HG03175 (cell line): ENCODE measurements around the gene NFIX.
"Not testable (repeated sequence)": the region's sequence is repeated elsewhere in the genome, so short reads cannot be mapped to it uniquely, and the experiment has no call there.

Source experiments
- ATAC-seq: cut with Tn5 transposase; IDR thresholded peaks from one replicate; pipeline ENCODE4 v1.9.1; 2021; ENCODE audit warnings: mild to moderate bottlenecking, moderate library complexity; ENCODE audit not compliant: unreplicated experiment

Gene NFIX

DNA sequence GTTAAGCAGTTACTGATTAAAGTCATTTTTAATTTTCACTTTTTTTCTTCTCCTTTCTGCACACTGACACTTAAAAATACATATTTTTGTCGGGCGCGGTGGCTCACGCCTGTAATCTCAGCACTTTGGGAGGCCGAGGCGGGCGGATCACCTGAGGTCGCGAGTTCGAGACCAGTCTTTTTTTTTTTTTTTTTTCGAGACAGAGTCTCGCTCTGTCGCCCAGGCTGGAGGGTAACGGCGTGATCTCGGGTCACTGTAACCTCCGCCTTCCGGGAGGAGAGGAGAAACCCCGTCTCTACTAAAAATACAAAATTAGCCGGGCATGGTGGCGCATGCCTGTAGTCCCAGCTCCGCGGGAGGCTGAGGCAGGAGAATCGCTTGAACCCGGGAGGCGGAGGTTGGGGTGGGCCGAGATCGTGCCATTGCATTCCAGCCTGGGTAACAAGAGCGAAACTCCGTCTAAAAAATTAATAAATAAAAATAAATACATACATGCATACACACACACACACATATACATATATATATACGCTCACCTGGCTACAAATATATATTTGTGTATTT is 37.8 kb upstream of the NFIX start:
- not testable (repeated sequence) for ATAC-seq

DNA sequence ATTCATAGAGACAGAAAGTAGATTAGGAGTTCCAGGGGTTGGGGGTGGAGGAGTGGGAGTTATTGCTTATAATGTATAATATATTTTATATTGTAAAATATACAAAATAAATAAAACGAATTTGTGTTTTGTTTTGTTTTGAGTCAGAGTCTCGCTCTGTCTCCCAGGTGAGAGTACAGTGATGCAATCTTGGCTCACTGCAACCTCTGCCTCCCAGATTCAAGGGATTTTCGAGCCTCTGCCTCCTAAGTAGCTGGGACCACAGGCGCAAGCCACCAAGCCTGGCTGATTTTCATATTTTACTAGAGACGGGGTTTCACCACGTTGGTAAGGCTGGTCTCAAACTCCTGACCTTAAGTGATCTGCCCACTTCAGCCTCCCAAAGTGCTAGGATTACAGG is 35.8 kb upstream of the NFIX start:
- ATAC-seq: no peak

DNA sequence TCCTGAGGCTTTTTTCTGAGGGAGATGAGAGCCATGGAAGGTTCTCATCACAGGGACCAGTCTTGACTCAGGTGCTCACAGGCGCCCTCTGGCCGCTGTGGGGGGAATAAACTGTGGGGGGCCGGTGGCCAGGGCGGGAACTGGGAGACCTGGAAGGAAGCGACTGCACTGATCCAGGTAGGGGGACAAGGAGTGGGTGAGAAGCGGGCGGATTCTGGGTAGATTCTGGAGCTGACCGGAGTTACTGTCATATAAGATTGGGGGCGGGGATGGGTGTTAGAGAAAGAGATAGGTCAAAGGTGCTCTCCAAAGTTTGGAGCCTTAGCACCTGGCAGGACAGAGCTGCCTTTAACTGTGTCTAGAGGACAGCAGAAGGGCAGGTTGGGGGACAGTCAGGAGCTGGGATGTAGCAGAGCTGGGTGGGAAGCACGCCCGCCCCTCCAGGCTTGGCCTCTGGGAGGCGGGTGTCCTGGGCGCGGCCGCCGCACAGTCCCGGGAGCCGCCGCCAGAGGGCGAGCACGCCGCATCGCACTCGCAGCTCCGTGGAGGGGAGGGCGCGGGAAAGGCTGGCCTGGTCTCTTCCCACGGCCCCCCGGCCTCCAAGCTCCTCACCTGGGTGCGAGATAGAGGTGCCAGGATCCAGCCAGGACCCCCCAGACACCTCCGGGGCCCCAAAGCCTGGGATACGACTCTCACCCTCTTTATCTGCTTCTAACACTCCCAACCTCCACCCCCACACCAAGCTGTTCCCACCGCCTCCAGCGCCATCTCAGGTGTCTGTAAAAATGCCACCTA is 30.1 kb upstream of the NFIX start:
- ATAC-seq: peak; percentile 78

DNA sequence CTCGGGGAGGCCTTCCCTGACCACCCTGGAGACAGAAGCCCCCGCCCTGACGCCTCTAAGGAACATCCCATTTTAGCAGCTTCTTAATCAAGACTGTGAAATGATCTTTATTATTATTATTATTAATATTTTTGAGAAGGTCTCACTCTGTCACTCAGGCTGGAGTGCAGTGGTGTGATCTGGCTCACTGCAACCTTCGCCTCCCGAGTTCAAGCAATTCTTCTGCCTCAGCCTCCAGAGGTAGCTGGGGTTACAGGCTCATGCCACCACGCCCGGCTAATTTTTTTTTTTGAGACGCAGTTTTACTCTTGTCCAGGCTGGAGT is 29.5 kb upstream of the NFIX start:
- no peak for ATAC-seq

DNA sequence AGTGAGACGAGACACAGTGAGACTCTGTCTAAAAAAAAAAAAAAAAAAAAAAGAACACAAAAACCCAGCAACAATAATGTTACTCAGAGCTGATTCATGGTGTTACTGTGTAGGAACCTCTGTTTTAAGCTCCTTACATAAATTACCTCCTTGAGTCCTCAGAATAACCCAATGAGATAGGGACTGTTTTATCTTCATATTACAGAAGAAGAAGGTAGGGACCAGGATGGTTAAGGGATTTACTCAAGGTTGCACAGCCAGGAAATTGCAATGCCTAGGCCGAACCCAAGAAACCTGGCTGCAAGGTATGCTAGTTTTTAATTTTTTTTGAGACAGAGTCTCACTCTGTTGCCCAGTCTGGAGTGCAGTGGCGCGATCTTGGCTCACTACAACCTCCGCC is 27.4 kb upstream of the NFIX start:
- no peak for ATAC-seq

DNA sequence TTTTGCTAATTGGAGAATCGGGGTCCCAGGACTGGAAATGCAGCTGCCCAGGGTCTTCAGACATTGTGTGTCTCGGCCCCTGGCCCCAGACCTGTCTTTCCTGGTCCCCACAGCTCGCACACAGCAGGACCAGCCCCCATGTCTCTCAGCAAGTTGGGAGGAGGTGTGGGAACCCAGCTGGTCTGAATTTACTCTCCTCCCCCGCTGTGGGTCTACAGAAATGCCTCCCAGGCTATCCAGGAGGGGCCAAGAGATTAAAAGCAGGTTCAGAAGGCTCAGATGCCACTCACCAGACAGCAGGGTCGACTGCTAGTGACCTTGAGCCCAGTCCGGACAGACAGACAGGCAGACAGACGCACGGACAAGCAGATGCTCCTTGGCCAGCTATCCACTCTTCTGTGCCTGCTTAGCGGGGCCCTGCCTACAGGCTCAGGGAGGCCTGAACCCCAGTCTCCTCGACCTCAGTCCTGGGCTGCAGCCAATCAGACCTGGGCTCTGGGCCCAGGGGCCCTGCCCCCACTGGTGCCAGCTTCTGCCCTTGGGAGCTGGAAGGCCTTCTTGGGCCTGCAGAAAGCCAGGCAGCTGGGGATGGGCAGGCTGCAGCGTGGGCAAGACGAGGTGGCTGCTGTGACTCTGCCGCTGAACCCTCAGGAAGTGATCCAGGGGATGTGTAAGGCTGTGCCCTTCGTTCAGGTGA is 25.8 kb upstream of the NFIX start, which contains the start of gene DAND5:
TSS of gene DAND5 (plus strand) at position 285 of the 697 bp plus-strand sequence. CDS start at position 370, 85 bp downstream.
- no peak for ATAC-seq

DNA sequence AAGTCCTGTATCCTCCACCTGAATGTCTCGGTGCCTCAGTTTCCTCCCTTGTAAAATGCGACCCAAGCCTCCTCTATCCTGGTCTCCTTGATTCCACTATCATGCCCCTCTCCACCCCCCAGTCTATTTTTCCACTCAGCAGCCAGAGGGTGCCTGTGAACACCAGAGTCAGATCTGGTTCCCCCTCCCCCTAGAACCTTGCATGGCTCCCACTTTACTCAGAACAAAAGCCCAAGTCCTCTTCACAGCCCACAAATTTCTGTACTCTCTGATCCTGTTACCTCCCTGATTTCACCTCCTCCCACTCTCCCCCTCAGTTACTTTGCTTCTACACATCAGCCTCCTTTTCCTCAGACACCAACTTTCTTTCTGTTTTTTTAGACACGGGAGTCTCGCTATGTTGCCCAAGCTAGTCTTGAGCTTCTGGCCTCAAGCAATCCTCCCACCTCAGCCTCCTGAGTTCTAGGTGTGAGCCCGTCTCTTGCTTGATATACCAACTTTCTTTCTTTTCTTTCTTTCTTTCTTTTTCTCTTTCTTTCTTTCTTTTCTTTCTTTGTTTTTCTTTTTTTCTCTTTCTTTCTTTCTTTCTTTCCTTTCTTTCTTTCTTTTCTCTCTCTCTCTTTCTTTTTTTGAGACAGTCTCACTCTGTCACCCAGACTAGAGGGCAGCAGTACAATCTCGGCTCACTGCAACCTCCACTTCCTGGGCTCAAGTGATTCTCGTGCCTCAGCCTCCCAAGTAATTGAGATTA is 25.0 kb upstream of the NFIX start:
- ATAC-seq: no peak

DNA sequence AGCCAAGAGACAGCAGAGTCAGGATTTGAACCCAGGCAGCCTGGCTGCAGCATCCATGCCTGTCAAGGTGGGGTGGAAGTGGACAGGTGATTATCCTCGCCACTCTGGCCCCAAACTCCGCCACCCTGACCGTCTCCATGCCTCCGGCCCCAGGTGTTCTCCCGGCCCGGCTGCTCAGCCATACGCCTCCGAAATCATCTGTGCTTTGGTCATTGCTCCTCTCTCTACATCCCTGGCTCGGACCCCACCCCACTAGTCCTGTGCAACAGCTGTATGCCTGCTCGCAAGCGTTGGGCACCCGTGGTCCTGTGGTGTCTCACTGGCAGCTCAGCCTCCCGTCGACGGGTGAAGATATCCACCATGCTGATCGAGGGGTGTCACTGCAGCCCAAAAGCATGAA is 22.0 kb upstream of the NFIX start:
- no peak for ATAC-seq

DNA sequence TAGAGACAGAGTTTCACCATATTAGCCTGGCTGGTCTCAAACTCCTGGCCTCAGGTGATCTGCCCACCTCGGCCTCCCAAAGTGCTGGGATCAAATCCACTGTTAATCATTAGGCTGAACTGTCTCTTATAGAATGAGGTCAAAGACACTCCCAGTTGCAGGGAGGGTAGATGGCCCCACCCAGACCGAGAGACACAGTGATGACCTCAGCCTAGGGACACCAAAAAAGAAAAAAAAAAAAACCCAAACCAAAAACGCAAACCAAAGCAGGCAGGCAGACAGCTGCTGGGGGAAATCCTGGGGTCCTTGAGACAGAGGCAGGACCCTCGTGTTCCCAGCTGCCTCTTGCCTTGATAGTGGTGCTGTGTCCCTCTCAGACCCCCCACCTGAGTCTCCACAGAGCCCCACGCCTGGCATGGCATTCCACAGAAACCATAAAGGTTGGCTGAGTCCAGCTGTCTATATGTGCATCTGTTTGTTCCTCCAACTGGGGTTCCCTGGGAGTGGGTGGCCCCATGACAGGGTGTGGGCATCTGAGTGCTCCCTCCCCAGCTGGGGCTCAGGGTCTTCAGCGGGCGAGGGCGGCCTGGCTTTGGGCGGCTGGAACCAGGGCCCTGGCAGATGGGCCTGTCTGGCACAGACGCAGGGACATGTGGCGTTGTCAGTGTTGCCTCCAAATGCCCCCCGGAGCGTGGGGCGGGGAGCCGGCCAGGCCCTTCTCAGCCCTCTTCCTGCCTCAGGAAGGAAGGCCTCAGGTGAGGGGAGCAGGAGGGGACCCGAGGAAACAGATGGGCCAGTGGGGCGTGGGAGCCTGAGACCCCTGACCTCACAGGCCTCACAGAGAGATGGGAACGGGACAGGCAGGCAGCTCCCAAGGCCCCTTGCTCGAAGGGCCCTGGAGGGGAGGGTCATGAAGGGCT is 20.7 kb upstream of the NFIX start:
- no peak for ATAC-seq

DNA sequence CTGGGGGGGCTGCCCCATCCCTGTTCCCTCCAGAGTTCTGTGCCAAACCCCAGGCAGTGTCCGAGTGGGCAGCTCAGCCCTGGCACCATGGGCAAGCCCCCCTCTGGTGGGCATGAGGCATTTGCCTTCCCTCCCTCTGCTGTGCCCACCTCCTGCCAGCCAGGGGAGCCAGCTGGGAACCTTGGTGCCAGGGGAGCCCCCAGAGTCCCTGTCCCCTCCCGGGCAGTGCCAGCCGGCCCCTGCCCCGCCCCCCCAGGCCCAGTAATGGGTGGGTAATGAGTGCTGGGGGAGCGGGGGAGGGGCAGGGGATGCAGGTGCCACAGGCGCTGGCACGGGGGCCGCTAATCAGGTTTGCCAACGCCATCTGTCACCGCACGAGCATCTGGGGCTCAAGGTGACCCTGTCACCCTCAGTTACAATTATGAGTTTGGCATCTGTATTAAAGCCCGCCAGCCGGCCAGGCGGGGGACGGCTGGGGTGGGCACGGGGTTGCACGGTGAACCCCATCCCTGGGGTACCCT is 20.0 kb upstream of the NFIX start:
- no peak for ATAC-seq

DNA sequence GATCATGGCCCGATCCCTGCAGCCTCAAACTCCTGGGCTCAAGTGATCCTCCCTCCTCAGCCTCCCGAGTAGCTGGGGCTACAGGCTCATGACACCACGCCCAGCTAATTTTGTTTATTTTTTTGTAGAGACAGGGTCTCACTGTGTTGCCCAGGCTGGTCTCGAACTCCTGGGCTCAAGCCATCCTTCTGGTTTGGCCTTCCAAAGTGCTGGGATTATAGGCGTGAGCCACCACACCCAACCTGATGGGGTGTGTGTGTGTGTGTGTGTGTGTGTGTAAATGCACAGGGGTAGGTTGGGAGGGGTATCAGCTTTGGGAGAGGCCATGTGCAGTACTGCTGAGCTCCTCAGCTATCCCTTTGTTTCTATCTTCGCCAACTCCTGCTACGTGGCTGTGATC is 19.2 kb upstream of the NFIX start:
- ATAC-seq: not testable (repeated sequence)

DNA sequence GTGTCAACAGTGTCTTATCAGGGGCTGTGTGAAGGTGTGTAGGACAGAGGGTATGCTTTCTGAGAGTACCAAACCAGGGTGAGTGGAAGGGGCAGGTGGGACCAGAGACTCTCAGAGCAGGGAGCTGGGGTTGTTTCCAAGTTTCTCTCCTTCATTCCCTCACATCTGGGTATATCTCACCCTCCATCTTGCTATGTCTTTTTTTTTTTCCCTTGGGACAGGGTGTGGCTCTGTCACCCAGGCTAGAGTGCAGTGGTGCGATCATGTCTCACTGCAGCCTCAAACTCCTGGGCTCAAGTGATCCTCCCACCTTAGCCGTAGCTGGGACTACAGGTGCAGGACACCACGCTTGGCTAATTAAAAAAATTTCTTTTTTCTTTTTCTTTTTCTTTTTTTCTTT is 15.3 kb upstream of the NFIX start:
- no peak for ATAC-seq

DNA sequence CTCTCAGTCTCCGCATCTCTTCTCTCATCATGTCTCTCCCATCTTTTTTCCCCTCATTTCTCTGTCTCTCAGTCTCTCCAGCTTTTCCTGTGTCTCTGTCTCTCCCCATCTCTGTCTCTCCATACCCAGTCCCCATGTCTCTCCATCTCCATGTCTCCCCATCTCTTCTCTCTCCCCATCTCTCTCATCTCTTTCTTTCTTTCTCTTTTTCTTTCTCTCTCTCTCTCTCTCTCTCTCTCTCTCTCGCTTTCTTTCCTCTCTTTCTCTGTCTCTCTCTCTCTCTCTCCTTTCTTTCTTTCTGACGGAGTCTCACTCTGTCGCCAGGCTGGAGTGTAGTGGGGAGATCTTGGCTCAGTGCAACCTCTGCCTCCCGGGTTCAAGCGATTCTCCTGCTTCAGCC is 12.6 kb upstream of the NFIX start:
- no peak for ATAC-seq

DNA sequence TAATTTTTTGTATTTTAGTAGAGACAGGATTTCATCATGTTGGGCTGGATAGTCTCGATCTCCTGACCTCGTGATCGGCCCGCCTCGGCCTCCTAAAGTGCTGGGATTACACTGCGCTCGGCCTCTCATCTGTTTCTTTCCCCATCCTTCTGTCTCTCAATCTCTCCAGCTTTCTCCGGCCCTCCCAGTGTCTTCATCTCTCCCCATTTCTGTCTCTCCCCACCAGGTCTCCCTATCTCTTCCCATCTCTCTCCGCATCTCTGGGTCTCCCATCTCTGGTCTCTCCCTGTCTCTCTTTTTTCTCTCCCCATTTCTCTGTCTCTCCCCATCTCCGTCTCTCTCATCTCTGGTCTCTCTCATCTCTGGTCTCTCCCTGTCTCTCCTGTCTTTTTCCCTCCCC is 12.2 kb upstream of the NFIX start:
- ATAC-seq: no peak

DNA sequence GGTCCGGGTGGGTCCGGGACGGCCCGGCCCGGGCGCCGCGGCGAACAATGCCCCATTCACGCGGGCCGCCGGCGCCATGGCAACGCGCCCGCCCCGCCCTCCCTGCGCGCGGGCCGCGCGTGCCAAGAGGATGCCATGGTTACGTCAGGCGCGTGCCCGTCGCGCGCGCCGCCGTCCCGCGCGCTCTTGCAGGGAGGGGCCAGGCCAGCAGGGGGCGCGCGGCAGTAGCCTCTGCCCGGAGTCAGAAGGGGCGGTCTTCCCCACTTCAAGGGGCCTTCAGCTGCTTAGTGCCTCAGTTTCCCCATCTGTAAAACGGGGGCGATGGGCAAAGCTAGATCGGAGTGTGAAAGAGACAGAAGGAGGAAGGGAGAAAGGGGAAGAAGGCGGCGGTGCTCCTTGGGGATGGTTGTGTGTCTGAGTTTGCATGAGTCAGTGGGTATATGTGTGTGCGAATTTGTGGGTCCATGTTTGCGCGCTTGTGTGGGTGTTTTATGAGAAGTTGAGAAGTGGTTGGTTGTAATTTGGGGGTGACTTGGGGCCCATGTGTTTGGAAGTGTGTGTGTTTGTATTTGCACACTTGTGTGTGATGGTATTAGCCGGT is 11.6 kb upstream of the NFIX start:
- no peak for ATAC-seq

DNA sequence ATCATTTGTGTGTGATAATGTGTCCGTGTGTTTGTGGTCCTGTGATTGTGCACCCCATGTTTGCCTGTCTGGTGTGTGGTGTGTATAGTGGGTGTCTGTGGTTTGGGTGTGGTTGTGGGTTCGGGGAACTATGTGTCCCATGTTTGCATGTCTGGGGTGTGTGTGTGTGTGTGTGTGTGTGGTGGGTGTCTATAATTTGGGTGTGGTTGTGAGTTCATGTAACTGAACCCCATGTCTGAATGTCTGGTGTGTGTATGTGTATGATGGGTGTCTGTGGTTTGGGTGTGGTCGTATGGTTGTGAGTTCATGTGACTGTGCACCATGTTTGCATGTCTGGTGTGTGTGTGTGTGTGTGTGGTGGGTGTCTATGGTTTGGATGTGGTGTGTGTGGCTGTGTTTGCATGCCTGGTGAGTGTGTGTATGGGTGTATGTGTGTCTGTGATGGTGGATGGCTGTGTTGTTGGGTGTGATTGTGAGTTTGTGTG is 11.1 kb upstream of the NFIX start:
- no peak for ATAC-seq

DNA sequence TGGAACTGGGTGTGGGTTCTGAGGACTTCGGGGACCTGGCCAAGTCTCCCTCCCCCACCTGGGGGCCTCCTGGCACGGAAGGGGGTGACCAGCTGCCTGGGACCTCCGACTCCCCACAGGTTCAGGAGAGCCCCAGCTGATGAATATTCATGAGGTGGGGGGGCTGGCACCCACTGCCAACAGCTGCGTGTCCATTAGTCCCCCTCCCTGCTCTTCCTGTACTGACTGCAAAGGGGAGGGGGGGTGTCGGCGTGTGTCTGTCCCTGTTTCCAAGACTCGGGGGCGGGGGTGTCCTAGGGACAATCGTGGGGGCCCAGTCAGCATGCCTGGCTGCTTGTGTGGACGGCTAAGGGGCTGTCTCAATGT is 10.6 kb upstream of the NFIX start:
- no peak for ATAC-seq

DNA sequence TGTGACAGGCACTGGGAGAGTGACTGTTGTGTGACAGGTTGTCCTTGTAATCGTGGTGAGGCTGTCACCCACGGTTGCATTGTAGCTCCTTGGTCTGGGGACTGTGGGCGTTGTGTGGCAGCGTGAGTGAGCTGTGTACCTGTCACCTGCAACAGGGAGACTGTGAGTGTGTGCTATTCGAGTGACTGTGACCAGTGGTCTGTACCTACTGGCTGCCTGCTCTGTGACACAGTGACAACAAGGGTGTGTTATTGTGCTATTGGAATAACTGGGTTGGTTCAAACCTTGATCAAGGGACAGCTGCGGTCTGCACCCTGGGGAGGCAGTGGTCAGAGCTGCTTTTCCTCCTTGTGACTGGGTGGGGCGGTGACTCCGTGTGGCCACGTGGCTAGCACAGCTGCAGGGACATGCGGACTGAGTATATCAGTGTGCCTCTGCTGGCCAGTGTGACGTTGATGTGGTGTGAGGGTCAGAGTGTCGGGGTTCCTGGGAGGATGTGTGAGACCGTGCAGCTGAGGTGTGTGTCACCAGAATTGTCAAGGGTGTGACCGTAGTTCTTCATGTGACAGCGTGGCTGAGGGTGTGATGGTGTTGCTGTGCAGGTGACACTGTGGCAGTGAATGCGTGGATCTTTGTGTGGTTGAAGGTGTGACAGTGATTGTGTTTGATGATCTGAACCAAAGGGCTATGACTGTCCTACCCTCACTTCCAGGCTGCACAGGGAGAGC is 10.1 kb upstream of the NFIX start:
- ATAC-seq: peak; percentile 57

DNA sequence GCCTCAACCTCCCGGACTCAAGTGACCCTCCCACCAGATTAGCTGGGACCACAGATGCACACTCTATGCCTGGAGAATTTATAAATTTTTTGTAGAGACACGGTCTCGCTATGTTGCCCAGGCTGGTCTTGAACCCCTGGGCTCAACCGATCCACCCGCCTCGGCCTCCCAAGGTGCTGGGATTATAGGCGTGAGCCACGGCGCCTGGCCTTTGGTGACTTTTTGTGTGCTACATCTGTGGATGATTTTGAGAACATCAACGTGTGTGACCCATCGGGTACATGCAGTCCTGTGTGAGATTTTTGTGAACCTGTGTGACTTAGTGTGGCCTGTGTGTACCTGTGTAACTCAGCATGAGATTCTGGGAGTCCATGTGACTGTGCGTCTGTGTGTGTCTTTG is 8.5 kb upstream of the NFIX start:
- ATAC-seq: no peak
